Stomach (tissue), 4 donors: ENCODE data around the gene AKAP12.
A peak's percentile ranks its signal among the peaks of the same experiment; 100 is the strongest.

ENCODE experiments used
- EP300 ChIP-seq: sonication (generic); formaldehyde crosslinking; IDR thresholded peaks from one replicate; pipeline ENCODE4 v1.6.1; 2017; ENCODE audit warnings: antibody characterized with exemption
- POLR2A ChIP-seq, 4 donors: fragments of 450-650 bp; IDR thresholded peaks; one replicate each; pipeline ENCODE4 v1.6.1; 2016; ENCODE audit warnings: antibody characterized with exemption in 4 of 4, control low read depth in 2 of 4, mild to moderate bottlenecking in 1 of 4, moderate library complexity in 1 of 4
- POLR2AphosphoS5 ChIP-seq, 3 donors: sonication (generic); formaldehyde crosslinking; IDR thresholded peaks; one replicate each; pipeline ENCODE4 v1.6.1; 2016; ENCODE audit warnings: antibody characterized with exemption in 3 of 3
- TF ChIP-seq, protein P1 (sequence below), 7 experiments: fragments of 450-650 bp in 4 of 7; fragments of 200-600 bp in 3 of 7; sonication (generic) in 3 of 7; IDR thresholded peaks; one replicate each; pipeline ENCODE4 v1.5.1; 2016 to 2019; ENCODE audit warnings: antibody characterized with exemption in 7 of 7, control low read depth in 2 of 7, mild to moderate bottlenecking in 1 of 7

GRCh38 chr6:151292974-151293687 is 53.4 kb downstream of the AKAP12 start:
- TF ChIP-seq, protein P1, sequence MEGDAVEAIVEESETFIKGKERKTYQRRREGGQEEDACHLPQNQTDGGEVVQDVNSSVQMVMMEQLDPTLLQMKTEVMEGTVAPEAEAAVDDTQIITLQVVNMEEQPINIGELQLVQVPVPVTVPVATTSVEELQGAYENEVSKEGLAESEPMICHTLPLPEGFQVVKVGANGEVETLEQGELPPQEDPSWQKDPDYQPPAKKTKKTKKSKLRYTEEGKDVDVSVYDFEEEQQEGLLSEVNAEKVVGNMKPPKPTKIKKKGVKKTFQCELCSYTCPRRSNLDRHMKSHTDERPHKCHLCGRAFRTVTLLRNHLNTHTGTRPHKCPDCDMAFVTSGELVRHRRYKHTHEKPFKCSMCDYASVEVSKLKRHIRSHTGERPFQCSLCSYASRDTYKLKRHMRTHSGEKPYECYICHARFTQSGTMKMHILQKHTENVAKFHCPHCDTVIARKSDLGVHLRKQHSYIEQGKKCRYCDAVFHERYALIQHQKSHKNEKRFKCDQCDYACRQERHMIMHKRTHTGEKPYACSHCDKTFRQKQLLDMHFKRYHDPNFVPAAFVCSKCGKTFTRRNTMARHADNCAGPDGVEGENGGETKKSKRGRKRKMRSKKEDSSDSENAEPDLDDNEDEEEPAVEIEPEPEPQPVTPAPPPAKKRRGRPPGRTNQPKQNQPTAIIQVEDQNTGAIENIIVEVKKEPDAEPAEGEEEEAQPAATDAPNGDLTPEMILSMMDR (IDR thresholded peaks at IDR 0.05) = no peak
- no peak for TF ChIP-seq POLR2A (IDR thresholded peaks at IDR 0.05)
- TF ChIP-seq POLR2AphosphoS5 (IDR thresholded peaks at IDR 0.05) = peak in 2 of 3 donors; percentile 14 to 64
- no peak for TF ChIP-seq EP300
